Left lung (tissue), 10 donors: ENCODE data around the gene CD247. TPM values are rescaled to one million over a fixed set of nuclear protein-coding genes. Genes with fewer than 3 reads are reported as not detected.

Experiments
- ATAC-seq: fragments of 200-7000 bp; cut with Tn5 transposase; one replicate; pipeline ENCODE4 v1.9.1; 2020; ENCODE audit warnings: moderate library complexity
- DNase-seq, 4 donors: peaks; one replicate each; pipeline ENCODE4 v3.0.0-alpha.2; 2013 to 2020
- H3K27ac ChIP-seq, 2 donors: fragments of 200-600 bp; sonication (generic) in 1 of 2; one replicate each; pipeline versions ENCODE4 v1.5.0 to v1.8.0; 2020 to 2021
- H3K27me3 ChIP-seq, 2 donors: fragments of 200-600 bp; sonication (generic) in 1 of 2; one replicate each; pipeline versions ENCODE4 v1.5.0 to v1.8.0; 2020 to 2021
- H3K36me3 ChIP-seq, 2 donors: fragments of 200-600 bp; sonication (generic) in 1 of 2; one replicate each; pipeline versions ENCODE4 v1.5.0 to v1.8.0; 2020 to 2021
- H3K4me1 ChIP-seq, 2 donors: fragments of 200-600 bp; one replicate each; pipeline ENCODE4 v1.8.0; 2021
- H3K4me3 ChIP-seq, 2 donors: fragments of 200-600 bp; sonication (generic) in 1 of 2; one replicate each; pipeline versions ENCODE4 v1.5.0 to v1.8.0; 2020 to 2021; ENCODE audit warnings: mild to moderate bottlenecking in 1 of 2
- H3K9me3 ChIP-seq, 2 donors: fragments of 200-600 bp; sonication (generic) in 1 of 2; one replicate each; pipeline versions ENCODE4 v1.5.0 to v1.8.0; 2020 to 2021
- CTCF ChIP-seq, 2 donors: fragments of 200-600 bp; sonication (generic) in 1 of 2; IDR thresholded peaks; one replicate each; pipeline versions ENCODE4 v1.5.0 to v1.8.0; 2021; ENCODE audit warnings: antibody characterized with exemption in 2 of 2
- intact Hi-C, 2 donors: fragments of 100-400 bp; cut with DNase I; formaldehyde crosslinking; loops; one replicate each; pipeline versions ENCODE4 v1.11.2 to v1.14.2; 2022
- polyA plus RNA-seq, 6 donors: library from polyadenylated mRNA; unstranded; fragments of 120-200 nt; gene quantifications; one replicate each; pipeline ENCODE4 v1.2.1, GENCODE V29; 2013; ENCODE audit not compliant: insufficient read length in 6 of 6
- total RNA-seq, 2 donors: library from RNA; stranded (reverse); fragmentation: NEBNext Ultra II Directional; extraction: Animal tissue kit (Norgen Biotek cat#: 25700); gene quantifications; one replicate each; pipeline ENCODE4 v1.2.1, GENCODE V29; 2021
- donor health status: DM: no; HTN: yes; CAD: no.
- donor health status: DM: no; HTN: no; CAD: no.

CD247 gene
- total and polyA plus RNA-seq, 8 donors: 1.3 to 5.6 (median 1.9) TPM

- no peak overlapping the region for H3K4me3 ChIP-seq
- no peaks in the 10 kb centered on the region for H3K36me3 ChIP-seq
- H3K4me1 ChIP-seq: no peaks in the 10 kb centered on the region
- intact Hi-C loops: no loop called here
- no peak for TF ChIP-seq CTCF (IDR thresholded peaks at IDR 0.05)
- no peaks in the 10 kb centered on the region for H3K27me3 ChIP-seq
- ATAC-seq: no peak
- no peaks in the 10 kb centered on the region for H3K9me3 ChIP-seq
- no peak overlapping the region for H3K27ac ChIP-seq
- no peak for DNase-seq
Observed at GRCh38 chr1:167467126-167467710, 51.1 kb downstream of the CD247 start.

GRCh38 chr1:167465743-167466142 is 52.6 kb downstream of the CD247 start:
- Histone ChIP-seq H3K9me3 (no peaks in the 10 kb centered on the region), H3K36me3 (no peaks in the 10 kb centered on the region), H3K4me1 (no peaks in the 10 kb centered on the region), H3K27me3 (no peaks in the 10 kb centered on the region), H3K4me3 (no peak overlapping the region), H3K27ac (no peak overlapping the region)
- no peak for TF ChIP-seq CTCF (IDR thresholded peaks at IDR 0.05)
- ATAC-seq (no peak), DNase-seq (no peak)
- intact Hi-C loops: no loop called here

GRCh38 chr1:167465018-167465417 is 53.3 kb downstream of the CD247 start:
- no peak overlapping the region for H3K4me3 ChIP-seq
- no peak overlapping the region for H3K27ac ChIP-seq
- no peak for TF ChIP-seq CTCF (IDR thresholded peaks at IDR 0.05)
- no peaks in the 10 kb centered on the region for H3K9me3 ChIP-seq
- intact Hi-C loops: no loop called here
- no peaks in the 10 kb centered on the region for H3K4me1 ChIP-seq
- no peaks in the 10 kb centered on the region for H3K36me3 ChIP-seq
- peak in 1 of 4 donors; percentile 17 for DNase-seq
- ATAC-seq: no peak
- H3K27me3 ChIP-seq: no peaks in the 10 kb centered on the region

GRCh38 chr1:167463875-167464575 is 54.3 kb downstream of the CD247 start:
- Histone ChIP-seq H3K27ac (no peak overlapping the region), H3K4me1 (no peaks in the 10 kb centered on the region), H3K36me3 (no peaks in the 10 kb centered on the region), H3K4me3 (no peak overlapping the region), H3K9me3 (no peaks in the 10 kb centered on the region), H3K27me3 (no peaks in the 10 kb centered on the region)
- DNase-seq: no peak
- intact Hi-C loops: no loop called here
- ATAC-seq: no peak
- no peak for TF ChIP-seq CTCF (IDR thresholded peaks at IDR 0.05)

- peak in 1 of 4 donors; percentile 3 for DNase-seq
- H3K27ac ChIP-seq: no peak overlapping the region
- no peak for ATAC-seq
- intact Hi-C loops: no loop called here
- no peak for TF ChIP-seq CTCF (IDR thresholded peaks at IDR 0.05)
- H3K36me3 ChIP-seq: no peaks in the 10 kb centered on the region
- no peaks in the 10 kb centered on the region for H3K4me1 ChIP-seq
- H3K9me3 ChIP-seq: no peaks in the 10 kb centered on the region
- H3K27me3 ChIP-seq: no peaks in the 10 kb centered on the region
- no peak overlapping the region for H3K4me3 ChIP-seq
Observed at GRCh38 chr1:167463080-167463479, 55.2 kb downstream of the CD247 start.
